ENCODE measurements around the gene CCDC146. TPM values are rescaled to one million over a fixed set of nuclear protein-coding genes. Genes with fewer than 3 reads are reported as not detected.
"Not testable (repeated sequence)": the region's sequence is repeated elsewhere in the genome, so short reads cannot be mapped to it uniquely, and the experiment has no call there.

The CCDC146 gene
- total RNA-seq, 6 experiments from 2014 or later, result 2.6 to 7.2 (median 4.0) TPM

- H3K4me3 ChIP-seq; DNase-seq; H3K27ac ChIP-seq; intact Hi-C loops (cut with DNase I); H3K9me3 ChIP-seq; H3K36me3 ChIP-seq; ATAC-seq; H3K4me1 ChIP-seq; H3K27me3 ChIP-seq: not testable (repeated sequence)
- 81% methylated on average over 3 of the region's 4 CpGs for WGBS (ENCODE audit: insufficient coverage, low coverage, low lambda C conversion rate, missing lambda C conversion rate)
These were observed 17.9 kb downstream of the CCDC146 start for GRCh38 chr7:77140291-77140690.

- DNase-seq, H3K36me3 ChIP-seq: not testable (repeated sequence)
These were observed 29.8 kb downstream of the CCDC146 start for GRCh38 chr7:77152232-77152631.

GRCh38 chr7:77154917-77155464, 32.6 kb downstream of the CCDC146 start:
- not testable (repeated sequence) for ATAC-seq

More at GRCh38 chr7:77152232-77152631, 29.8 kb downstream of the CCDC146 start:
- H3K4me3 ChIP-seq; H3K27ac ChIP-seq; H3K4me1 ChIP-seq; intact Hi-C loops (cut with DNase I); H3K27me3 ChIP-seq; H3K9me3 ChIP-seq: not testable (repeated sequence)
- peak in 2 of 4 donors; percentile 46 to 51 for ATAC-seq

DNA sequence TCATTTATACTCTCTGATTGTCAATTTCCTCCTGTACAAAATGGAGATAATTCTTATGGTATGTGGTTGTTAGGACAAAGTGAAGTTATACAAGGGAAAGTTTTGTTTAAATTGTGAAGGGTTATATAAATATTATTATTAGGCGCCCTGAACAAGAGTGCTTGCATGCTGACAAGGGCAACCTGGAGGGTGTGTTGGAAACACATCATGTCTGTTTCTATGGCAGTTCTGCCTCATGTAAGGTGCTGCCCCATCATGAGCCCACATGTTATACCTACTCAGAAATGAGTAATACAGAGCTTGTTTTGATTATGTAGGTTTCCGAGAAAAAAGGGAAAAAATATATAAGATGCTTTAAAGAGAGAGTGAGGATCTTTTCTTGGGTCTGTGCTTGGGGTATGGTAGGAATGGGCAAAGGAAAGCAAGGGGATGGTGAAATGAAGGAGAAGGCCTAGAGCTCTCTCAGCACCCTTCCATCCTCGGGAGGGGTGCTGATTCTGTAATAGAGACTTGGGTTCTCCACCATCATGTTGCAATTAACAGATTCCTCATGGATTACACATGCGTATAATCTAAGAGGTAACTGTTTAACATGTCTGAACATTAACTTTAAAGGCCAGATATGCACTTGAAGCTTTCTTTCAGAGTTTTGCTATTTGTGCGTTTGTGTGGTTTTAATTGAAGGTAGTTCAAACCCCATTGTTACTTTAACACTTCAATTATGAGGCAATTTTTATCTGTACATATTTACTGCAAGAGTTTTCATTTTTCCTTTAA, 33.4 kb downstream of the CCDC146 start:
- H3K9me3 ChIP-seq; intact Hi-C loops (cut with DNase I); H3K36me3 ChIP-seq; H3K27me3 ChIP-seq; DNase-seq; H3K4me3 ChIP-seq; ATAC-seq; H3K4me1 ChIP-seq; H3K27ac ChIP-seq: not testable (repeated sequence)
- WGBS (ENCODE audit: insufficient coverage, low coverage, low lambda C conversion rate, missing lambda C conversion rate), result 88% methylated on average over 2 of the region's 5 CpGs

More at GRCh38 chr7:77154917-77155464, 32.6 kb downstream of the CCDC146 start:
- intact Hi-C loops (cut with DNase I); DNase-seq; H3K9me3 ChIP-seq; H3K27ac ChIP-seq; H3K27me3 ChIP-seq; H3K4me3 ChIP-seq; H3K36me3 ChIP-seq; H3K4me1 ChIP-seq: not testable (repeated sequence)
- WGBS (ENCODE audit: insufficient coverage, low coverage, low lambda C conversion rate, missing lambda C conversion rate), result 56% methylated on average over 3 of the region's 3 CpGs

GRCh38 chr7:77157034-77157433, 34.6 kb downstream of the CCDC146 start:
- H3K27ac ChIP-seq; H3K36me3 ChIP-seq; intact Hi-C loops (cut with DNase I); H3K9me3 ChIP-seq; H3K4me3 ChIP-seq; DNase-seq; H3K27me3 ChIP-seq; H3K4me1 ChIP-seq: not testable (repeated sequence)
- no CpG with 5 or more reads among the region's 1 CpG for WGBS (ENCODE audit: insufficient coverage, low coverage, low lambda C conversion rate, missing lambda C conversion rate)
- ATAC-seq, result peak; percentile 43 to 59 (median 52)

GRCh38 chr7:77157446-77157845, 35.0 kb downstream of the CCDC146 start:
- H3K4me1 ChIP-seq, result no peaks in the 10 kb centered on the region
- 9% methylated on average over 1 of the region's 1 CpG for WGBS (ENCODE audit: insufficient coverage, low coverage, low lambda C conversion rate, missing lambda C conversion rate)
- H3K27ac ChIP-seq, result no peak overlapping the region
- DNase-seq (no peak), ATAC-seq (peak; percentile 50 to 72 (median 55))
- no peak overlapping the region for H3K4me3 ChIP-seq
- TF ChIP-seq CTCF (IDR thresholded peaks at IDR 0.05) (no peak), POLR2A (IDR thresholded peaks at IDR 0.05) (no peak)
- no peaks in the 10 kb centered on the region for H3K36me3 ChIP-seq
- H3K9me3 ChIP-seq, result no peaks in the 10 kb centered on the region
- intact Hi-C loops (cut with DNase I), result no loop called here
- no peaks in the 10 kb centered on the region for H3K27me3 ChIP-seq

GRCh38 chr7:77171073-77171472, 48.7 kb downstream of the CCDC146 start:
- H3K36me3 ChIP-seq; DNase-seq; H3K4me3 ChIP-seq; ATAC-seq; H3K9me3 ChIP-seq; intact Hi-C loops (cut with DNase I); H3K27ac ChIP-seq; H3K4me1 ChIP-seq; H3K27me3 ChIP-seq: not testable (repeated sequence)
- 78% methylated on average over 4 of the region's 4 CpGs for WGBS (ENCODE audit: insufficient coverage, low coverage, low lambda C conversion rate, missing lambda C conversion rate)

- intact Hi-C loops (cut with DNase I); H3K27me3 ChIP-seq; H3K9me3 ChIP-seq; ATAC-seq; H3K4me1 ChIP-seq; H3K4me3 ChIP-seq; DNase-seq; H3K36me3 ChIP-seq; H3K27ac ChIP-seq: not testable (repeated sequence)
- WGBS (ENCODE audit: insufficient coverage, low coverage, low lambda C conversion rate, missing lambda C conversion rate), result 89% methylated on average over 4 of the region's 6 CpGs
These were observed 50.2 kb downstream of the CCDC146 start for GRCh38 chr7:77172437-77173172.

DNA sequence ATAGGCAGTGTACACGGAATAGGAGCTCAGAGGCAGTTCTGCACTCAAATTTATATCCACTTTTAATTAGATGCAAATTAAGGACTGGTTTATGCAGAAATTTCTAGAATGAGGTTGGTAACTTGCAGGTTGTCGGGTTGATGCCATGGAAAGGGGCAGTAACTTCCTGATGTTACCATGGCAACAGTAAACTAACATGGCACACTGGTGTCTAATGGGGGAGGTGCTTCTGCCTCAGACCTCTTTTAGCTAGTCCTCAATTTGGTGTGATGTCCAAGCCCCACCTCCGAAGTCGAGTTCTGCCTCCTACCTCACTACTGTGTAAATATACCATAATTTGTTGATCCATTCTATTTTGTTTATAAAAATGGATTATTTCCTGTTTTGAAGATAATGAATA, 52.0 kb downstream of the CCDC146 start:
- H3K27me3 ChIP-seq; H3K27ac ChIP-seq; intact Hi-C loops (cut with DNase I); DNase-seq; H3K4me1 ChIP-seq; ATAC-seq; H3K36me3 ChIP-seq; H3K4me3 ChIP-seq; H3K9me3 ChIP-seq: not testable (repeated sequence)
- 86% methylated on average over 1 of the region's 4 CpGs for WGBS (ENCODE audit: insufficient coverage, low coverage, low lambda C conversion rate, missing lambda C conversion rate)

- H3K9me3 ChIP-seq; intact Hi-C loops (cut with DNase I); H3K4me1 ChIP-seq; H3K27ac ChIP-seq; H3K27me3 ChIP-seq; H3K36me3 ChIP-seq; H3K4me3 ChIP-seq; DNase-seq: not testable (repeated sequence)
- WGBS (ENCODE audit: insufficient coverage, low coverage, low lambda C conversion rate, missing lambda C conversion rate), result 54% methylated on average over 1 of the region's 3 CpGs
- peak in 1 of 4 donors; percentile 25 for ATAC-seq
These were observed 52.9 kb downstream of the CCDC146 start for GRCh38 chr7:77175274-77175800.

All from right lobe of liver (tissue), 6 donors.